ENCODE measurements around the gene NOTO.

Gene NOTO

GRCh38 chr2:73205611-73206010, 3.2 kb downstream of the NOTO start:
- DNase-seq (ENCODE audit: low read depth), result no peak
- no peak overlapping the region for H3K4me3 ChIP-seq (ENCODE audit: low read length)
- no peak for TF ChIP-seq CTCF (conservative IDR thresholded peaks at IDR 0.05; ENCODE audit: low read depth, low read length)

GRCh38 chr2:73208258-73208657, 5.9 kb downstream of the NOTO start:
- TF ChIP-seq CTCF (conservative IDR thresholded peaks at IDR 0.05; ENCODE audit: low read depth, low read length), result no peak
- no peak overlapping the region for H3K4me3 ChIP-seq (ENCODE audit: low read length)
- no peak for DNase-seq (ENCODE audit: low read depth)

- no peak overlapping the region for H3K4me3 ChIP-seq (ENCODE audit: low read length)
- no peak for DNase-seq (ENCODE audit: low read depth)
- TF ChIP-seq CTCF (conservative IDR thresholded peaks at IDR 0.05; ENCODE audit: low read depth, low read length), result no peak
Observed at GRCh38 chr2:73210019-73210418, 7.6 kb downstream of the NOTO start.

- no peak for DNase-seq (ENCODE audit: low read depth)
- no peak overlapping the region for H3K4me3 ChIP-seq (ENCODE audit: low read length)
- no peak for TF ChIP-seq CTCF (conservative IDR thresholded peaks at IDR 0.05; ENCODE audit: low read depth, low read length)
Observed at GRCh38 chr2:73210696-73211095, 8.3 kb downstream of the NOTO start.

GRCh38 chr2:73212098-73212447, 9.7 kb downstream of the NOTO start:
- no peak for TF ChIP-seq CTCF (conservative IDR thresholded peaks at IDR 0.05; ENCODE audit: low read depth, low read length)
- H3K4me3 ChIP-seq (ENCODE audit: low read length), result no peak overlapping the region
- DNase-seq (ENCODE audit: low read depth), result no peak

GRCh38 chr2:73212448-73213176, 10.2 kb downstream of the NOTO start:
- TF ChIP-seq CTCF (conservative IDR thresholded peaks at IDR 0.05; ENCODE audit: low read depth, low read length), result peak; percentile 98
- H3K4me3 ChIP-seq (ENCODE audit: low read length), result no peak overlapping the region
- peak; percentile 77 for DNase-seq (ENCODE audit: low read depth)
